Measurements from ENCODE around the gene MRPL51. TPM values are rescaled to one million over a fixed set of nuclear protein-coding genes. Genes with fewer than 3 reads are reported as not detected.
"Not testable (repeated sequence)": the region's sequence is repeated elsewhere in the genome, so short reads cannot be mapped to it uniquely, and the experiment has no call there.

The MRPL51 gene
- total RNA-seq, 3 donors from 2014 or later (not counting 1 experiment from before 2014, with no cell fraction given): 32.8 to 48.3 (median 45.4) TPM

DNA sequence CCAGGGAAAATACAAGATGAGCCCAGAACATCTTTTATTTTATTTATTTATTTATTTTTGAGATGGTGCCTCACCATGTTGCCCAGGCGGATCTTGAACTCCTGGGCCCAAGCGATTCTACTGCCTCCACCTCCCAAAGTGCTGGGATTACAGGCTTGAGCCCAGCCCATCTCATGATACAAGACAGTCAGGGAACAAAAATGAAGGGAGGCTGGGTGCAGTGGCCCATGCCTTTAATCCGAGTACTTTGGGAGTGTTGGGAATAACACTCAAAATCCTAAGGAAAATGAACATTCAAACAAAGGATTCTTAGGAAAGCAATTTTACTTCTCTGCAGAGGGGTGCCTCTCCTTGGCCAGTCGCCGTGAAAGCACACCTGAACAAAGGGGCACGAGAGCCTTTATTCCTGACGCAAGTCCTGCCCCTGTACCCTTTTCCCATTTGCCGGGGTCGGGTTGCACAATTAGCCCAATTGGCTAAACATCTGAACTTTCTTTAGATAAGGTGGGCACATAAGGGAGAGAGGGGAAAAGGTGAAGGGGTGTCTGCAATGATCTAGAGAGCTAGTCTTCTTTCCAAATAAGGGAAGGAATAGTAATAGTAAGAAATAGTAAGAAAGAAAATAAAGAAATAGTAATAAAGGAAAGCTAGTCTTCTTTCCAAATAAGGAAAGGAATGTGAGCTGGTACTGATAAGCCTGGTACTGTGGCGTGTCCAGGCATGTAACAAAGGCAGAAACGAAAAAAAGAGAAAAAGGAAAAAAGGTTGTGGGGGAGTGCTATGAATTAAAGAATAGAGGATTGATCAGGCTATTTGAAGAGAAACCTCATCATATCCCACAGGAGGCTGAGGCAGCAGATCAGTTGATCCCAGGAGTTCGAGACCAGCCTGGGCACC is 14.3 kb upstream of the MRPL51 start:
- Histone ChIP-seq H3K36me3 (ENCODE audit: control insufficient read depth, insufficient read depth, low read length) (peaks cover 27% of the 10 kb centered on the region), H3K4me1 (ENCODE audit: control insufficient read depth, insufficient read depth, low read length) (no peaks in the 10 kb centered on the region), H3K27ac (ENCODE audit: low read length) (no peak overlapping the region), H3K9me3 (ENCODE audit: control insufficient read depth, insufficient read depth, low read length) (no peaks in the 10 kb centered on the region), H3K27me3 (ENCODE audit: control insufficient read depth, insufficient read depth, low read length) (no peaks in the 10 kb centered on the region), H3K4me3 (ENCODE audit: low read length) (no peak overlapping the region)
- TF ChIP-seq CTCF (IDR thresholded peaks at IDR 0.05): no peak
- H3K4me1 Mint-ChIP-seq: peaks cover 8% of the 10 kb centered on the region in 2 donors
- intact Hi-C loops (cut with micrococcal nuclease): no loop called here
- H3K36me3 Mint-ChIP-seq: peaks cover 2% of the 10 kb centered on the region
- H3K27me3 Mint-ChIP-seq (ENCODE audit: low read depth in 2 of 2): no peaks in the 10 kb centered on the region
- H3K27ac Mint-ChIP-seq: no peak overlapping the region
- no peak for DNase-seq
- ATAC-seq: no peak
- no peak overlapping the region for H3K4me3 Mint-ChIP-seq
- 96% methylated on average over 12 of the region's 12 CpGs for WGBS (ENCODE audit: insufficient coverage)
- no peaks in the 10 kb centered on the region for H3K9me3 Mint-ChIP-seq

- Histone ChIP-seq H3K36me3 (ENCODE audit: control insufficient read depth, insufficient read depth, low read length) (peaks cover 27% of the 10 kb centered on the region), H3K9me3 (ENCODE audit: control insufficient read depth, insufficient read depth, low read length) (no peaks in the 10 kb centered on the region), H3K27me3 (ENCODE audit: control insufficient read depth, insufficient read depth, low read length) (no peaks in the 10 kb centered on the region), H3K4me1 (ENCODE audit: control insufficient read depth, insufficient read depth, low read length) (peaks cover 11% of the 10 kb centered on the region), H3K4me3 (ENCODE audit: low read length) (no peak overlapping the region), H3K27ac (ENCODE audit: low read length) (no peak overlapping the region)
- Mint-ChIP-seq H3K27ac (no peak overlapping the region), H3K4me1 (peaks cover 4 to 9% of the 10 kb centered on the region in 2 donors), H3K4me3 (no peak overlapping the region), H3K9me3 (no peaks in the 10 kb centered on the region), H3K27me3 (ENCODE audit: low read depth in 2 of 2) (no peaks in the 10 kb centered on the region), H3K36me3 (no peaks in the 10 kb centered on the region)
- TF ChIP-seq CTCF (IDR thresholded peaks at IDR 0.05): no peak
- intact Hi-C loops (cut with micrococcal nuclease): no loop called here
- 99% methylated on average over 2 of the region's 2 CpGs for WGBS (ENCODE audit: insufficient coverage)
- ATAC-seq (no peak), DNase-seq (no peak)
Measured at GRCh38 chr12:6500466-6500865, 7.4 kb upstream of the MRPL51 start.

DNA sequence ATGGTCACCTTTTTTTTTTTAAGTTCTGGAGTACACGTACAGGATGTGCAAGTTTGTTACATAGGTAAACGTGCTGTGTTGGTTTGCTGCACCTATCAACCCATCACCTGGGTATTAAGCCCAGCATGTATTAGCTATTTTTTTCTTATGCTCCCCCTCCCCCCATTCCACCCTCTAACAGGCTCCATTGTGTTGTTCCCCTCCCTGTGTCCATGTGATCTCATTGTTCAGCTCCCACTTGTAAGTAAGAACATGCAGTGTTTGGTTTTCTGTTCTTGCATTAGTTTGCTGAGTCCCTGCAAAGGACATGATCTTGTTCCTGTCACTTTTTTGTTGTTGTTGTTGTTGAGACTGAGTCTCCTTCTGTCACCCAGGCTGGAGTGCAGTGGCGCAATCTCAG is 4.2 kb upstream of the MRPL51 start:
- DNase-seq; H3K9me3 Mint-ChIP-seq; H3K27ac ChIP-seq (ENCODE audit: low read length); ATAC-seq; H3K4me3 Mint-ChIP-seq; H3K4me3 ChIP-seq (ENCODE audit: low read length); H3K36me3 Mint-ChIP-seq; H3K27ac Mint-ChIP-seq; H3K27me3 ChIP-seq (ENCODE audit: control insufficient read depth, insufficient read depth, low read length); H3K27me3 Mint-ChIP-seq (ENCODE audit: low read depth in 2 of 2); H3K9me3 ChIP-seq (ENCODE audit: control insufficient read depth, insufficient read depth, low read length): not testable (repeated sequence)
- intact Hi-C loops (cut with micrococcal nuclease): loop anchor here (10.0 kb wide), 1 partner anchor 188 kb away; the partner anchor contains the start of gene ZNF384
- WGBS (ENCODE audit: insufficient coverage): 91% methylated on average over 3 of the region's 3 CpGs
- Histone ChIP-seq H3K4me1 (ENCODE audit: control insufficient read depth, insufficient read depth, low read length) (peaks cover 20% of the 10 kb centered on the region), H3K36me3 (ENCODE audit: control insufficient read depth, insufficient read depth, low read length) (peaks cover 26% of the 10 kb centered on the region)
- H3K4me1 Mint-ChIP-seq: peaks cover 32 to 36% of the 10 kb centered on the region in 2 donors

GRCh38 chr12:6494968-6495367 is 1.9 kb upstream of the MRPL51 start:
- H3K4me1 Mint-ChIP-seq: peaks cover 38% of the 10 kb centered on the region in 2 donors
- no peak for DNase-seq

More at GRCh38 chr12:6494968-6495367, 1.9 kb upstream of the MRPL51 start:
- H3K9me3 ChIP-seq (ENCODE audit: control insufficient read depth, insufficient read depth, low read length): no peaks in the 10 kb centered on the region
- no peaks in the 10 kb centered on the region for H3K36me3 Mint-ChIP-seq
- no peaks in the 10 kb centered on the region for H3K27me3 Mint-ChIP-seq (ENCODE audit: low read depth in 2 of 2)
- no peaks in the 10 kb centered on the region for H3K9me3 Mint-ChIP-seq
- no peak for TF ChIP-seq CTCF (IDR thresholded peaks at IDR 0.05)
- peaks cover 22% of the 10 kb centered on the region for H3K4me1 ChIP-seq (ENCODE audit: control insufficient read depth, insufficient read depth, low read length)
- peak overlapping the region; percentile 94 for H3K4me3 Mint-ChIP-seq
- no peaks in the 10 kb centered on the region for H3K27me3 ChIP-seq (ENCODE audit: control insufficient read depth, insufficient read depth, low read length)
- H3K27ac ChIP-seq (ENCODE audit: low read length): peak overlapping the region; percentile 68
- peak overlapping the region; percentile 97 for H3K27ac Mint-ChIP-seq
- H3K36me3 ChIP-seq (ENCODE audit: control insufficient read depth, insufficient read depth, low read length): peaks cover 33% of the 10 kb centered on the region
- 82% methylated on average over 1 of the region's 1 CpG for WGBS (ENCODE audit: insufficient coverage)
- peak overlapping the region; percentile 81 for H3K4me3 ChIP-seq (ENCODE audit: low read length)
- no peak for ATAC-seq
- intact Hi-C loops (cut with micrococcal nuclease): loop anchor here (1.0 to 10.0 kb wide), 3 partner anchors 25 to 190 kb away; partner anchors contain the start of genes TAPBPL, VAMP1 and ZNF384
